Kidney epithelial cell (primary cell): ENCODE results near the gene AKNAD1. TPM values are rescaled to one million over a fixed set of nuclear protein-coding genes. Genes with fewer than 3 reads are reported as not detected.
"Not testable (repeated sequence)": the region's sequence is repeated elsewhere in the genome, so short reads cannot be mapped to it uniquely, and the experiment has no call there.

Experiments
- DNase-seq: peaks from one replicate; pipeline ENCODE4 v3.0.0-alpha.2; 2010; ENCODE audit warnings: low read depth
- H3K27me3 ChIP-seq: 2 replicates; pipeline ENCODE4 v1.6.0; 2011; ENCODE audit warnings: low read length; ENCODE audit not compliant: control insufficient read depth, insufficient read depth
- H3K36me3 ChIP-seq: 2 replicates; pipeline ENCODE4 v1.5.1; 2011; ENCODE audit warnings: low read length; ENCODE audit not compliant: control insufficient read depth, insufficient read depth
- H3K4me3 ChIP-seq: 2 replicates; pipeline ENCODE4 v1.5.1; 2011; ENCODE audit warnings: low read depth, mild to moderate bottlenecking, control low read depth, low read length
- CTCF ChIP-seq: IDR thresholded peaks from 2 replicates; pipeline ENCODE4 v1.5.1; 2011; ENCODE audit warnings: mild to moderate bottlenecking, moderate library complexity, low read length, control low read depth, inconsistent platforms; ENCODE audit not compliant: insufficient read depth, poor library complexity, severe bottlenecking
- total RNA-seq: library from RNA; depleted of rRNA; stranded (reverse); fragments of >200 nt; gene quantifications from 2 replicates; pipeline ENCODE4 v1.2.3, GENCODE V29; 2015

AKNAD1 gene
- total RNA-seq, 1 donor from 2014 or later: 1.8 TPM

GRCh38 chr1:108892356-108893140 lies 35.7 kb upstream of the AKNAD1 start:
- no peaks in the 10 kb centered on the region for H3K27me3 ChIP-seq
- no peak for DNase-seq
- no peak for TF ChIP-seq CTCF
- H3K4me3 ChIP-seq: no peak overlapping the region
- H3K36me3 ChIP-seq: no peaks in the 10 kb centered on the region

- no peaks in the 10 kb centered on the region for H3K36me3 ChIP-seq
- no peaks in the 10 kb centered on the region for H3K27me3 ChIP-seq
- no peak overlapping the region for H3K4me3 ChIP-seq
- DNase-seq: no peak
- no peak for TF ChIP-seq CTCF
Observed at GRCh38 chr1:108889706-108890384, 33.0 kb upstream of the AKNAD1 start.

- DNase-seq, H3K36me3 ChIP-seq, H3K4me3 ChIP-seq, H3K27me3 ChIP-seq: not testable (repeated sequence)
Observed at GRCh38 chr1:108889006-108889645, 32.2 kb upstream of the AKNAD1 start.

GRCh38 chr1:108886292-108886691 lies 29.4 kb upstream of the AKNAD1 start:
- no peak for DNase-seq
- H3K36me3 ChIP-seq: no peaks in the 10 kb centered on the region
- H3K4me3 ChIP-seq: no peak overlapping the region
- no peaks in the 10 kb centered on the region for H3K27me3 ChIP-seq
- no peak for TF ChIP-seq CTCF

GRCh38 chr1:108884968-108885367 lies 28.1 kb upstream of the AKNAD1 start:
- H3K4me3 ChIP-seq: no peak overlapping the region
- no peak for TF ChIP-seq CTCF
- H3K36me3 ChIP-seq: no peaks in the 10 kb centered on the region
- no peak for DNase-seq
- H3K27me3 ChIP-seq: no peaks in the 10 kb centered on the region

GRCh38 chr1:108882837-108883236 lies 25.9 kb upstream of the AKNAD1 start:
- H3K27me3 ChIP-seq: no peaks in the 10 kb centered on the region
- DNase-seq: no peak
- TF ChIP-seq CTCF: no peak
- H3K36me3 ChIP-seq: no peaks in the 10 kb centered on the region
- H3K4me3 ChIP-seq: no peak overlapping the region
